Gastrocnemius medialis (tissue), 4 donors: ENCODE results near the gene PPME1. TPM values are rescaled to one million over a fixed set of nuclear protein-coding genes. Genes with fewer than 3 reads are reported as not detected.

Experiments used
- ATAC-seq, 2 donors: fragments of 150-250 bp; one replicate each; pipeline ENCODE4 v1.9.1; 2016
- DNase-seq, 2 donors: peaks; one replicate each; pipeline ENCODE4 v3.0.0-alpha.2; 2019
- H3K27ac ChIP-seq, 4 donors: fragments of 200-600 bp; sonication (generic); 1 replicate in 1 of 4; 2 replicates in 3 of 4; pipeline ENCODE4 v1.5.1; 2016 to 2018; ENCODE audit warnings: mild to moderate bottlenecking in 2 of 4, moderate library complexity in 1 of 4
- H3K27me3 ChIP-seq, 3 donors: fragments of 200-600 bp; sonication (generic) in 2 of 3; 1 replicate in 1 of 3; 2 replicates in 2 of 3; pipeline versions ENCODE4 v1.5.1 to v1.6.0; 2016 to 2019; ENCODE audit warnings: mild to moderate bottlenecking in 1 of 3, moderate library complexity in 1 of 3
- H3K36me3 ChIP-seq, 2 donors: fragments of 200-600 bp; sonication (generic) in 1 of 2; one replicate each; pipeline ENCODE4 v1.5.1; 2017 to 2018
- H3K4me1 ChIP-seq, 2 donors: fragments of 200-600 bp; sonication (generic) in 1 of 2; one replicate each; pipeline ENCODE4 v1.5.1; 2016 to 2017; ENCODE audit warnings: mild to moderate bottlenecking in 2 of 2
- H3K4me3 ChIP-seq, 4 donors: fragments of 200-600 bp; sonication (generic) in 3 of 4; 1 replicate in 1 of 4; 2 replicates in 3 of 4; pipeline ENCODE4 v1.5.1; 2016 to 2019; ENCODE audit warnings: mild to moderate bottlenecking in 2 of 4
- H3K9me3 ChIP-seq, 3 donors: fragments of 200-600 bp; sonication (generic) in 2 of 3; 1 replicate in 1 of 3; 2 replicates in 2 of 3; pipeline ENCODE4 v1.5.1; 2016 to 2019
- POLR2A ChIP-seq, 2 donors: fragments of 450-650 bp; IDR thresholded peaks; one replicate each; pipeline ENCODE4 v1.6.1; 2017; ENCODE audit warnings: antibody characterized with exemption in 2 of 2, mild to moderate bottlenecking in 2 of 2, moderate library complexity in 2 of 2
- in situ Hi-C, 4 donors: fragments of 200-750 bp; cut with MboI; loops; one replicate each; pipeline versions ENCODE4 v1.15.0 to v1.8.0; 2017; ENCODE audit warnings: low sequenced_read_pairs in 4 of 4
- intact Hi-C: fragments of 100-400 bp; cut with DNase I; formaldehyde crosslinking; loops from one replicate; pipeline ENCODE4 v1.15.1; 2023; ENCODE audit warnings: low total_unique reads
- total RNA-seq, 4 donors: library from RNA; depleted of rRNA; stranded (reverse); fragments of >200 nt; gene quantifications; one replicate each; pipeline versions ENCODE4 v1.1.0 to v1.2.3, GENCODE V29; 2016
- TF ChIP-seq, protein P1 (sequence below), 5 experiments: fragments of 450-650 bp in 3 of 5; fragments of 200-600 bp in 2 of 5; sonication (generic) in 2 of 5; IDR thresholded peaks in 4 of 5; conservative IDR thresholded peaks in 1 of 5; 1 replicate in 4 of 5; 2 replicates in 1 of 5; pipeline ENCODE4 v1.5.1; 2016 to 2019; ENCODE audit warnings: antibody characterized with exemption in 5 of 5, mild to moderate bottlenecking in 3 of 5, moderate library complexity in 3 of 5

Gene PPME1
- total RNA-seq, 4 donors from 2014 or later, result 31.5 to 51.7 (median 43.2) TPM

DNA sequence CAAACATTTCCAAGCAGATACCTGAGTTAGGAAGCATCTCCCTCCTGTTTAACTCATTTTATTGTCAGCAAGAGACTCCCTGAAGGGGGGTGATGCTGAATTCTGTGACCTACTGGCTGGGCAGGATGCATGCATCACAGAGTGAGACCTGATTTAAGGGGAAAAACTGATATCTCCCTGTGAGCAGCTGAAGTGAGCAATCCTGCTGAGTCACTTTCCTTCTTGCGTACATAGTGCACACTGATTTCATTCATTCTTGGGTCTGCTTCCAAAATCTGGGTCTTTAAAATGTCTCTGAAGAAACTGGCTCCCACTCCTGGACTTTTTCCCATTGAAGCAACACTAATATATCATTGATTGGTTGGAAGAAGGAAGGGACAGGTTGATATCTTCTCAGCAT, 117.1 kb downstream of the PPME1 start:
- Histone ChIP-seq H3K4me3 (no peak overlapping the region), H3K36me3 (no peaks in the 10 kb centered on the region), H3K27ac (no peak overlapping the region), H3K27me3 (no peaks in the 10 kb centered on the region), H3K4me1 (no peaks in the 10 kb centered on the region), H3K9me3 (no peaks in the 10 kb centered on the region)
- intact Hi-C loops (no loop called here), in situ Hi-C loops (no loop called here)
- no peak for TF ChIP-seq POLR2A (IDR thresholded peaks at IDR 0.05)
- no peak for ATAC-seq
- no peak for DNase-seq

DNA sequence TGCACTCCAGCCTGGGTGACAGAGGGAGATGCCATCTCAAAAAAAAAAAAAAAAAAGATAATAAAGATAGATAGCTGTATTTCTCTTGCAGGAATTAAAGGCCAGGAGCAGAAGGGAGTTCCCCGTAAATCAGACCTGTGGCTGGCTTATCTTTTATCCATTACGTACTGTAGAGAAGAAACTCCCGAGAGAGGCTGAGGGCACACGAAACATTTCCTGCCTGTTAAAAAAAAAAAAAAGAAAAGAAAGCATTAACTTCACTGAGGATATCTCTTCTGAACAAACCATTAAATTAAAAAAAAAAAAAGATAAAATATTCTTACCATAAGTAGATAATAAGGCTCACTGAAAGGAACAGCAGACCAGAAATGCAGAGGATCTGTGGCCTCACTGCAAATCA, 117.8 kb downstream of the PPME1 start:
- intact Hi-C loops (no loop called here), in situ Hi-C loops (no loop called here)
- Histone ChIP-seq H3K9me3 (no peaks in the 10 kb centered on the region), H3K36me3 (no peaks in the 10 kb centered on the region), H3K4me1 (no peaks in the 10 kb centered on the region), H3K4me3 (no peak overlapping the region), H3K27ac (no peak overlapping the region), H3K27me3 (no peaks in the 10 kb centered on the region)
- ATAC-seq (no peak), DNase-seq (no peak)
- TF ChIP-seq, protein P1, sequence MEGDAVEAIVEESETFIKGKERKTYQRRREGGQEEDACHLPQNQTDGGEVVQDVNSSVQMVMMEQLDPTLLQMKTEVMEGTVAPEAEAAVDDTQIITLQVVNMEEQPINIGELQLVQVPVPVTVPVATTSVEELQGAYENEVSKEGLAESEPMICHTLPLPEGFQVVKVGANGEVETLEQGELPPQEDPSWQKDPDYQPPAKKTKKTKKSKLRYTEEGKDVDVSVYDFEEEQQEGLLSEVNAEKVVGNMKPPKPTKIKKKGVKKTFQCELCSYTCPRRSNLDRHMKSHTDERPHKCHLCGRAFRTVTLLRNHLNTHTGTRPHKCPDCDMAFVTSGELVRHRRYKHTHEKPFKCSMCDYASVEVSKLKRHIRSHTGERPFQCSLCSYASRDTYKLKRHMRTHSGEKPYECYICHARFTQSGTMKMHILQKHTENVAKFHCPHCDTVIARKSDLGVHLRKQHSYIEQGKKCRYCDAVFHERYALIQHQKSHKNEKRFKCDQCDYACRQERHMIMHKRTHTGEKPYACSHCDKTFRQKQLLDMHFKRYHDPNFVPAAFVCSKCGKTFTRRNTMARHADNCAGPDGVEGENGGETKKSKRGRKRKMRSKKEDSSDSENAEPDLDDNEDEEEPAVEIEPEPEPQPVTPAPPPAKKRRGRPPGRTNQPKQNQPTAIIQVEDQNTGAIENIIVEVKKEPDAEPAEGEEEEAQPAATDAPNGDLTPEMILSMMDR (IDR thresholded peaks at IDR 0.05 in 4 of 5, conservative IDR thresholded peaks at IDR 0.05 in 1 of 5), result no peak
- no peak for TF ChIP-seq POLR2A (IDR thresholded peaks at IDR 0.05)

DNA sequence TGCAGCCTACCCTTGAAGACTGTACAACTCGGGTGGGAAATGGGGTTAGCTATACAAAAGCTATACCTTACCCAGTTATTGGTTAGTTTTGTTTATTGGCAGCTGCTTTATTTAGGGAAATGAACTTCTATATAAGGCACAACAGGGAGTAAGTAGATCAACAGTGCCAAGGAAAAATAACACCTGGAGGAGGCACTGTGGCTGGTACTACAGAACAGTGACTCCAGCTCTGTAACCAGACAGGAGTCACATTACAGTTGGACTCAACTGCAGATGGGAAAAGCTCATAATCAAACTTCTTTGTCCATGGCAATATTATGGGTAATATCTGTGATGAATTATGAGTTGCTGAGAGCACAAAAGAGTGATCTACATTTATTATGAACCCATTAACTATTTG, 126.4 kb downstream of the PPME1 start:
- H3K27me3 ChIP-seq, result no peaks in the 10 kb centered on the region
- H3K27ac ChIP-seq, result no peak overlapping the region
- TF ChIP-seq POLR2A (IDR thresholded peaks at IDR 0.05), result no peak
- H3K4me1 ChIP-seq, result no peaks in the 10 kb centered on the region
- no peak for DNase-seq
- no peak overlapping the region for H3K4me3 ChIP-seq
- no peak for ATAC-seq
- intact Hi-C loops, result no loop called here
- H3K9me3 ChIP-seq, result no peaks in the 10 kb centered on the region
- in situ Hi-C loops, result no loop called here
- H3K36me3 ChIP-seq, result no peaks in the 10 kb centered on the region

DNA sequence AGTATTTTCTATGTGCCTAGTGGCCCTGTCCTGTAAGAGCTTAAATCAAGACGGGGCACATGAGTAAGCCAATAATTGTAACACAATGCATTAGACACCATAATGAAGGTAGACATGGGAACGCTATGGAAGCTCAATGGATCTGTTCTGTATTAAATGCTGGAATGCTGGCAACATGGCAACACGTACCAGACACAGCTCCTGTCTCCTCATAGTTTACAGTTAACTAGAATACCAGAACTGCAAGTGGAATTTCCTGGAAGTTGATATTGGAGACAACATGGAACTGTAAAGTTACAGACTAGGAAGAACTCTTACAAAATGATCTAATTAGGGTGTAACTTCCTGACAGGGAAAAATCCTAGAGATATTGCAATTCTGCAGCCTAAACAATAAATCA, 127.9 kb downstream of the PPME1 start:
- DNase-seq, result no peak
- TF ChIP-seq, protein P1 (IDR thresholded peaks at IDR 0.05 in 4 of 5, conservative IDR thresholded peaks at IDR 0.05 in 1 of 5), result no peak
- no peak for TF ChIP-seq POLR2A (IDR thresholded peaks at IDR 0.05)
- Histone ChIP-seq H3K27ac (no peak overlapping the region), H3K4me1 (no peaks in the 10 kb centered on the region), H3K27me3 (no peaks in the 10 kb centered on the region), H3K36me3 (no peaks in the 10 kb centered on the region), H3K9me3 (no peaks in the 10 kb centered on the region), H3K4me3 (no peak overlapping the region)
- no peak for ATAC-seq
- intact Hi-C loops (no loop called here), in situ Hi-C loops (no loop called here)

Other genes starting within 250 kb of the PPME1 start
- gene DNAJB13, start 220.3 kb upstream of the PPME1 start, total RNA-seq, result not detected
- gene UCP2, start 188.4 kb upstream of the PPME1 start, total RNA-seq, result 100 to 1,000 TPM in 1 of 4 donors, 10 to 100 TPM in 3; 16.8 to 284 (median 56.7) TPM
- gene UCP3, start 162.2 kb upstream of the PPME1 start, total RNA-seq, result 100 to 1,000 TPM; 489 to 938 (median 679) TPM
- 10 to 100 TPM; 13.8 to 33.2 (median 16.4) TPM for gene C2CD3, start 287 bp upstream of the PPME1 start, total RNA-seq
- gene P4HA3, start 140.4 kb downstream of the PPME1 start, total RNA-seq, result under 1 TPM in 1 of 4 donors, not detected in 3; 0.09 TPM
- 1 to 10 TPM; 3.7 to 9.7 (median 7.9) TPM for gene PGM2L1, start 227.1 kb downstream of the PPME1 start, total RNA-seq